Measurements from ENCODE around the gene ZC3H6. TPM values are rescaled to one million over a fixed set of nuclear protein-coding genes. Genes with fewer than 3 reads are reported as not detected.
A peak's percentile ranks its signal among the peaks of the same experiment; 100 is the strongest.

Gene ZC3H6
- total and polyA plus RNA-seq, 2 of the 13 experiments (the other 11 are each of a cell fraction or from before 2014, with no cell fraction given), result 0.71 to 0.93 TPM

- TF ChIP-seq ZNF770 (CRISPR knock-in tag; IDR thresholded peaks at IDR 0.05) (no peak), ERF (CRISPR knock-in tag; IDR thresholded peaks at IDR 0.05) (peak; percentile 72), ZNF563 (CRISPR knock-in tag; IDR thresholded peaks at IDR 0.05) (peak; percentile 62; the same call in 1 of the 2 replicates), AHDC1 (CRISPR knock-in tag; IDR thresholded peaks at IDR 0.05; ENCODE audit: borderline replicate concordance) (no peak; the same call in 1 of the 2 replicates), MED8 (CRISPR knock-in tag; IDR thresholded peaks at IDR 0.05; ENCODE audit: insufficient replicate concordance) (no peak), ZNF468 (CRISPR knock-in tag; IDR thresholded peaks at IDR 0.05) (no peak), SRF (IDR thresholded peaks at IDR 0.05; ENCODE audit: low read depth, low read length) (0 out of 2 replicates have a peak, but pooled peaks have one; percentile 0), HNF4G (IDR thresholded peaks at IDR 0.05; ENCODE audit: borderline replicate concordance, low read depth, low read length) (0 out of 2 replicates have a peak, but pooled peaks have one; percentile 24), HNF4G (CRISPR knock-in tag; IDR thresholded peaks at IDR 0.05; ENCODE audit: borderline replicate concordance, low read depth) (no peak), ZNF281 (CRISPR knock-in tag; IDR thresholded peaks at IDR 0.05; ENCODE audit: borderline replicate concordance) (peak; percentile 40; the same call in 1 of the 2 replicates), ZNF839 (CRISPR knock-in tag; IDR thresholded peaks at IDR 0.05; ENCODE audit: borderline replicate concordance) (0 out of 2 replicates have a peak, but pooled peaks have one; percentile 8), ZNF282 (IDR thresholded peaks at IDR 0.05; ENCODE audit: partially characterized antibody) (no peak), NR2F2 (IDR thresholded peaks at IDR 0.05; ENCODE audit: borderline replicate concordance, low read depth) (peak; percentile 37), WIZ (CRISPR knock-in tag; IDR thresholded peaks at IDR 0.05) (no peak), THAP11 (CRISPR knock-in tag; IDR thresholded peaks at IDR 0.05) (peak; percentile 20; the same call in 1 of the 2 replicates), FOSL2 (CRISPR knock-in tag; IDR thresholded peaks at IDR 0.05) (0 out of 2 replicates have a peak, but pooled peaks have one; percentile 16), E2F5 (CRISPR knock-in tag; conservative IDR thresholded peaks at IDR 0.05) (no peak)
Measured at GRCh38 chr2:112275887-112276773, 733 bp downstream of the ZC3H6 start (continued).
